Vagina (tissue), 2 donors: Measurements from ENCODE around the gene ERC2.

ENCODE experiments used
- POLR2A ChIP-seq, 2 donors: fragments of 450-650 bp; IDR thresholded peaks; one replicate each; pipeline ENCODE4 v1.6.1; 2017; ENCODE audit warnings: antibody characterized with exemption in 2 of 2, mild to moderate bottlenecking in 2 of 2, moderate library complexity in 2 of 2
- TF ChIP-seq, protein P1 (sequence below), 3 experiments: fragments of 450-650 bp in 2 of 3; fragments of 200-600 bp in 1 of 3; sonication (generic) in 1 of 3; IDR thresholded peaks; one replicate each; pipeline ENCODE4 v1.5.1; 2017 to 2019; ENCODE audit warnings: antibody characterized with exemption in 3 of 3, mild to moderate bottlenecking in 2 of 3, moderate library complexity in 2 of 3

DNA sequence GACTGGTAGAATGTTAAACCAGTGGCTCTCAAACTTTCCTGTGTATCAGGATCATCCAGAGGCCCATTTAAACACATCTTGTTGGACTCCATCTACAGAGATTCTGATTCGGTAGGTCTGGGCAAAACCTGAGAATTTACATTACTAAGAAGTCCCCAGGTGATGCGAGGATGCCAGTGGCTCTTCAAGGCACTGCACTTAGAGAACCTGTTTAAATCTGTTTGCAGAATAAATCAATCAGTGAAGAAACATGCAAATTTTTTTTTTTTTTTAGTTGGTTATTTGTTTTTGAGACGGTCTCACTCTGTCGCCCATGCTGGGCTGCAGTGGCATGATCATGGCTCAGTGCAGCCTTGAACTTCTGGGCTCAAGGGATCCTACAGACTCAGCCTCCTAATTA, 863.4 kb downstream of the ERC2 start:
- TF ChIP-seq POLR2A (IDR thresholded peaks at IDR 0.05): no peak
- TF ChIP-seq, protein P1, sequence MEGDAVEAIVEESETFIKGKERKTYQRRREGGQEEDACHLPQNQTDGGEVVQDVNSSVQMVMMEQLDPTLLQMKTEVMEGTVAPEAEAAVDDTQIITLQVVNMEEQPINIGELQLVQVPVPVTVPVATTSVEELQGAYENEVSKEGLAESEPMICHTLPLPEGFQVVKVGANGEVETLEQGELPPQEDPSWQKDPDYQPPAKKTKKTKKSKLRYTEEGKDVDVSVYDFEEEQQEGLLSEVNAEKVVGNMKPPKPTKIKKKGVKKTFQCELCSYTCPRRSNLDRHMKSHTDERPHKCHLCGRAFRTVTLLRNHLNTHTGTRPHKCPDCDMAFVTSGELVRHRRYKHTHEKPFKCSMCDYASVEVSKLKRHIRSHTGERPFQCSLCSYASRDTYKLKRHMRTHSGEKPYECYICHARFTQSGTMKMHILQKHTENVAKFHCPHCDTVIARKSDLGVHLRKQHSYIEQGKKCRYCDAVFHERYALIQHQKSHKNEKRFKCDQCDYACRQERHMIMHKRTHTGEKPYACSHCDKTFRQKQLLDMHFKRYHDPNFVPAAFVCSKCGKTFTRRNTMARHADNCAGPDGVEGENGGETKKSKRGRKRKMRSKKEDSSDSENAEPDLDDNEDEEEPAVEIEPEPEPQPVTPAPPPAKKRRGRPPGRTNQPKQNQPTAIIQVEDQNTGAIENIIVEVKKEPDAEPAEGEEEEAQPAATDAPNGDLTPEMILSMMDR (IDR thresholded peaks at IDR 0.05): no peak
